Memory B cell (primary cell): ENCODE data around the gene SH2D3A.
"Not testable (repeated sequence)": the region's sequence is repeated elsewhere in the genome, so short reads cannot be mapped to it uniquely, and the experiment has no call there.

ENCODE experiments used
- ATAC-seq: fragments of 150-1000 bp; cut with Tn5 transposase; 2 replicates; pipeline ENCODE4 v1.10.0; 2021; ENCODE audit warnings: low read depth, mild to moderate bottlenecking, moderate library complexity
- DNase-seq, 2 donors: peaks; one replicate each; pipeline ENCODE4 v3.0.0; 2022; ENCODE audit warnings: low spot score in 2 of 2
- H3K27ac Mint-ChIP-seq: one replicate; pipeline ENCODE4 v1.8.0; 2022; ENCODE audit warnings: mild to moderate bottlenecking, moderate library complexity, mixed read lengths
- H3K27me3 Mint-ChIP-seq: one replicate; pipeline ENCODE4 v1.8.0; 2022; ENCODE audit warnings: mixed read lengths
- H3K36me3 Mint-ChIP-seq: one replicate; pipeline ENCODE4 v1.8.0; 2022; ENCODE audit warnings: mild to moderate bottlenecking, mixed read lengths
- H3K4me1 Mint-ChIP-seq: one replicate; pipeline ENCODE4 v1.8.0; 2022; ENCODE audit warnings: mixed read lengths
- H3K4me3 Mint-ChIP-seq: one replicate; pipeline ENCODE4 v1.8.0; 2022; ENCODE audit warnings: mild to moderate bottlenecking, moderate library complexity, mixed read lengths
- H3K9me3 Mint-ChIP-seq: one replicate; pipeline ENCODE4 v1.8.0; 2022; ENCODE audit warnings: mixed read lengths

Gene SH2D3A

DNA sequence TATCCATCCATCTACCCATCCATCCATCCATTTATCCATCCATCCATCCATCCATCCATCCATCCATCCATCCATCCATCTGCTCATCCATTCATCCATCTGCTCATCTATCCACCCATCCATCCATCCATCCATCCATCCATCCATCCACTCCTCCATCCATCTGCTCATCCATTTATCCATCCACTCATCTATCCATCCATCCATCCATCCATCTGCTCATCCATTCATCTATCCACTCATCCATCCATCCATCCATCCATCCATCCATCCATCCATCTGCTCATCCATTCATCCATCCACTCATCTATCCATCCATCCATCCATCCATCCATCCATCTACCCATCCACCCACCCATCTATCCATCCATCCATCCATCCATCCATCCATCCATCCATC lies 8.8 kb upstream of the SH2D3A start:
- H3K36me3 Mint-ChIP-seq: peaks cover 30% of the 10 kb centered on the region
- H3K4me3 Mint-ChIP-seq: peak overlapping the region; percentile 45
- not testable (repeated sequence) for DNase-seq, H3K27me3 Mint-ChIP-seq, ATAC-seq
- peak overlapping the region; percentile 57 for H3K27ac Mint-ChIP-seq
- peaks cover 47% of the 10 kb centered on the region for H3K4me1 Mint-ChIP-seq
- peaks cover 13% of the 10 kb centered on the region for H3K9me3 Mint-ChIP-seq

DNA sequence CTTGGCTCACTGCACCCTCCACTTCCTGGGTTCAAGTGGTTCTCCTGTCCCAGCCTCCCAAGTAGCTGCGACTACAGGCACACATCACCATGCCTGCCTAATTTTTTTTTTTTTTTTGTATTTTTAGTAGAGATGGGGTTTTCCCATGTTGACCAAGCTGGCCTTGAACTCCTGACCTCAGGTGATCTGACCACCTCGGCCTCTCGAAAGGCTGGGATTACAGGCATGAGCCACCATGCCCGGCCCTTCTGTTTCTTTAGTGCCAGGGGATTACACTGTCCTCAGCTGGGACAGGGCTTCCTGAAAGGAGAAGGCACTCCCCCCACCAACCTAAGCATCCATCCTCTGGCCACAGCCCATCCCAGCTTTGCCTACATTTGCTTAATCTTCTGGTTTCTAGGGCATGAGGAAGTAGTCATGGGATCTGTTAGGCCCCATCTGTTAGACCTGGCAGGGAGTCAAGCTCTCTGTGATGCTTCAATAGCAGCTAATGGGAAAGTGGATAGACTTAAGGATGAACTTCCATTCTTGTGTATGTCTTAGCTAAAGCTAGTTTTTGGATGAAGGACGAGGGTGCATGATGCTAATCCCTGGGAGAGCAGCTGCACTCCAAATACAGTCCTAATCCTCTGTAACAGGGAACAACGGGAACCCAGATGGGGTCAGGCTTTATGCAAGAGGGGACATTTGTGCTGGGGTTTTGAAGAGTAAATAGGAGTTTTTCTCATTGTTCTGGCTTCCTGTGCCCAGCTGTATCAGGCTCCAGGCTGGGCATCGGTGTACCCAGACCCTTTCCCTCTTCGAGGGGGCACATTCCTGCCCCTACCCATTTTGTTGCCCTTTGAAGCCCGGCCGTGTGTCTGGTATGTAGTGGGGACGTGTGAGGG lies 7.8 kb upstream of the SH2D3A start:
- peak overlapping the region; percentile 62 for H3K27ac Mint-ChIP-seq
- no peaks in the 10 kb centered on the region for H3K27me3 Mint-ChIP-seq
- ATAC-seq (no peak), DNase-seq (no peak)
- peaks cover 30% of the 10 kb centered on the region for H3K36me3 Mint-ChIP-seq
- H3K4me1 Mint-ChIP-seq: peaks cover 49% of the 10 kb centered on the region
- peaks cover 13% of the 10 kb centered on the region for H3K9me3 Mint-ChIP-seq
- peak overlapping the region; percentile 80 for H3K4me3 Mint-ChIP-seq

DNA sequence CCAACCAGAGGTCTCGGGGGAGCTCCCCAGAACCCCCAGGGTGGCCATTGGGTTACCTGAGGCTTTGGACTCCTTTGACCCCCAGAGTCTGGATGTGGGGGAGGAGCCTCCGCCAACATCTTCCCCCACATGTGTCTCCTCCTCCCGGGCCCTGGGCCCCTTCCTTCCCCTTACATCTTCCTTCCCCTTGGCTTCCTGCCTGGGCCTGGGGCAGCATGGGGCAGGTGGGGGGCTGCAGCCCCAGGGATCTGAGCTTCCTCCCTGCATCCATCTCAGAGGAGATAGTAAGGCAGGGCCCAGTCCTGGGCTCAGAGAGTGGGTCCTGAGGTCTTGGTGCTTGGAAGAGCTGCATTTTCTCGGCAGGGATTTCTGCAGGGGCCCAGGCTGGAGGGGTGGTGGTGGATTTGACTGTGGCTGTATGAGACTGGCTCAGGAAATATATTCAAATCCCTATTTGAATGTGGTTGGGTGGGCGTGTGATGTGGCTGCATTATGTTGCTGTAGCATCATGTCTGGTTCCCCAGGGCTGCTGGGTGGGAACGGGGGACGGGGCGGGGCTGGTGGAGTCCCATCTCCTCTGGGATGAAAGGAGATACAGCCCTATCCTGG lies 6.2 kb upstream of the SH2D3A start:
- DNase-seq: peak; percentile 55 to 58
- peaks cover 30% of the 10 kb centered on the region for H3K36me3 Mint-ChIP-seq

DNA sequence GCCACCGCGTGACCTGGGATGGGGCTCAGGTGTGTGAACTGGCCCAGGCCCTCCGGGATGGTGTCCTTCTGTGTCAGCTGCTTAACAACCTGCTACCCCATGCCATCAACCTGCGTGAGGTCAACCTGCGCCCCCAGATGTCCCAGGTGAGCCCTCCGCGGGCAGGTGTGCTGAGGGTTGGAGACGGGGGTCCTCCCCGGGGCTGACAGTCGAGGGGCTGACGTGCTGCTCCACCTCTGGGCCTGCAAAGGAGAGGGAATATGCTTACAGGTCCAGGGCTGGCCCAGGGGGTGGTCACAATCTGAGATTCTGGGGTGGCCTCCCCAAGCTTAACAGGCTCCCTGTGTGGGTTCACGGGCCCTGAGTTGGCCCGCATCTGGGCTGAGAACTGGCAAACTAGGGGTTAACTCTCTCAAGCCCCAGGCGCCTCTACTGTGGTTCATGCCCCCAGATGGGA lies 5.7 kb upstream of the SH2D3A start:
- H3K4me3 Mint-ChIP-seq: peak overlapping the region; percentile 89
- peak overlapping the region; percentile 92 for H3K27ac Mint-ChIP-seq
- H3K27me3 Mint-ChIP-seq: no peaks in the 10 kb centered on the region
- H3K4me1 Mint-ChIP-seq: peaks cover 49% of the 10 kb centered on the region
- ATAC-seq: no peak
- DNase-seq: no peak
- peaks cover 28% of the 10 kb centered on the region for H3K36me3 Mint-ChIP-seq
- H3K9me3 Mint-ChIP-seq: peaks cover 13% of the 10 kb centered on the region

More for the DNA sequence above, 6.2 kb upstream of the SH2D3A start:
- peaks cover 48% of the 10 kb centered on the region for H3K4me1 Mint-ChIP-seq
- no peaks in the 10 kb centered on the region for H3K27me3 Mint-ChIP-seq
- peak overlapping the region; percentile 92 for H3K27ac Mint-ChIP-seq
- H3K9me3 Mint-ChIP-seq: peaks cover 13% of the 10 kb centered on the region
- peak overlapping the region; percentile 89 for H3K4me3 Mint-ChIP-seq
- ATAC-seq: peak; percentile 63

DNA sequence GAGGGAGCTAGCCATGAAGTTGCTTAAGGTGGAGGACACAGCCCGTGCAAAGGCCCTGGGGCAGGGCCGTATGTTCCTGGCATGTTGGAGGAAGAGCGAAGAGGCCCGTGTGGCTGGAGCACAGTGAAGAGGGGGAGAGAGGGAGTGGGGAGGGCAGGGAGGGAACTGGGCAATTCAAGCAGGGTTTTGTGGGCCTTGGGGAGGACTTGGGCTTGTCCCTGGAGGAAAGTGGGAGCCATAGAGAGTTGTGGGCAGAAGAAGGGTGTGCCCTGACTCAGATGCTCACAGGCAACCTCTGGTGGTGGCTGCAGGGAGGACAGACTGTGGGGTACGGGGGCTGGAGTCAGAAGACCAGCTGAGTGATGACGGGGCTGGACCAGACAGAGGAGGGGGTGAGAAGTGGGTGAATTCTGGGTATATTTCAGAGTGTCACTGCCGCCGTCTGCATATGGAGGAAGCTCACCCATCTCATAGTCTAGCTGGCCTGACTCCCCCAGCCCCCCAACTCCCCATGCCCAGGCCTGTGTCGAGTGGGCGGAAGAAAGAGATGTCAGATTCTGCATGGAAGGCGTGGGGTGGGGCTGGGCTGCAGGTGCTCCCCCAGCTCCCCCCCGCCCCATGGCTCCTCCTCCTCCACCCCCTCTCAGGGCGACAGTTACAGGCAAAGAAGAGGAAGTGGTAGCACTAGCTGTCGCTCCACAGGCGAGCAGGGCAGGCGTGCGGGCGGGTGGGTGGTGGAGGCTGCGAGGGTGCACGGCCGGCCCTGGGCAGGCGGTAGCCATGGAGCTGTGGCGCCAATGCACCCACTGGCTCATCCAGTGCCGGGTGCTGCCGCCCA lies 5.0 kb upstream of the SH2D3A start, which contains the start of gene VAV1:
Gene VAV1, plus strand, starts transcription at position 681 of the 838 bp plus-strand sequence. Its CDS starts 100 bp downstream, at position 781.
- Mint-ChIP-seq H3K4me1 (peaks cover 48% of the 10 kb centered on the region), H3K36me3 (peaks cover 23% of the 10 kb centered on the region)

DNA sequence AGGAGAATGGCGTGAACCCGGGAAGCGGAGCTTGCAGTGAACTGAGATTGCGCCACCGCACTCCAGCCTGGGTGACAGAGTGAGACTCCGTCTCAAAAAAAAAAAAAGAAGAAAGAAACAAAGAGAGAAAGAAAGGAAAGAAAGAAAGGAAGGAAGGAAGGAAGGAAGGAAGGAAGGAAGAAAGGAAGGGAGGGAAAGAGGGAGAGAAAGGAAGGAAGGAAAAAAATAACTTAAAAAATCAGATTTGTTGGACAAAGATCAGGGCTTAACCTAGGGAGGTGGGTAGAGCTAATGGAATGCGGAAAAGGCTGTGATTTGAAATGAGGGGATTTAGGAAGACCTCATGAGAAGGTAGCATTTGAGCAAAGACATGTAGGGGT lies 4.4 kb upstream of the SH2D3A start:
- peaks cover 10% of the 10 kb centered on the region for H3K9me3 Mint-ChIP-seq
- not testable (repeated sequence) for DNase-seq

More for the DNA sequence above, 5.0 kb upstream of the SH2D3A start, which contains the start of gene VAV1:
- Mint-ChIP-seq H3K27me3 (no peaks in the 10 kb centered on the region), H3K27ac (peak within 1 kb of the TSS; percentile 92), H3K4me3 (peak within 1 kb of the TSS; percentile 89), H3K9me3 (peaks cover 13% of the 10 kb centered on the region)
- ATAC-seq: peak; percentile 55
- DNase-seq: peak; percentile 65 to 76

DNA sequence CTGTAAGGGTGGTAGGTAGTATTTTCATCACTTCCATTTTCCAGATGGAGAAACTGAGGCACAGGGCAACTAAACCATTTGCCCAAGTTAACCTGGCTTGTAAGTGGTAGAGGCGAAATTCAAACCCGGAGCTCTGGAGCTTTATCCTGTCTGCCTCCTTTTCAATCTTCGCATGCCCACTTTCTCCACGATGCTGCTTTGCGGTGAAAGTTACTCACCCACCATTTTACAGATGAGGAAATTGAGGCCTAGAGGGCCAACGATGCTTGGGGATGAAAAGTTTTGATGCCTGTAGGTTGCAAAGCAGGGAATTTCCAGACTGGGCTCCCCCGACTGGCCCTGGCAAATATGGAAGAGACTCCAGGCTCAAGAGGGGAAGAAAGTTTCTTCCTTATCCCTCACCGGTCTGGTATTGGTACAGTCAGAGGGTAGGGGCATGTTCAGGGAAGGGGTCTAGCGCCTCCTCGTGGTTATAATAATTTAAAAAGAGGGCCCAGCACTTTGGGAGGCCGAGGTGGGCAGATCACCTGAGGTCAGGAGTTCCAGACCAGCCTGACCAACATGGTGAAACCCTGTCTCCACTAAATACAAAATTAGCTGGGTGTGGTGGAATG lies 1.9 kb upstream of the SH2D3A start:
- no peak for DNase-seq
- no peak for ATAC-seq
- H3K27ac Mint-ChIP-seq: peak overlapping the region; percentile 42
- H3K4me3 Mint-ChIP-seq: no peak overlapping the region
- peaks cover 3% of the 10 kb centered on the region for H3K36me3 Mint-ChIP-seq
- peaks cover 38% of the 10 kb centered on the region for H3K4me1 Mint-ChIP-seq
- H3K9me3 Mint-ChIP-seq: peaks cover 3% of the 10 kb centered on the region
- no peaks in the 10 kb centered on the region for H3K27me3 Mint-ChIP-seq

More for the DNA sequence above, 4.4 kb upstream of the SH2D3A start:
- peak overlapping the region; percentile 89 for H3K4me3 Mint-ChIP-seq
- not testable (repeated sequence) for H3K27me3 Mint-ChIP-seq, ATAC-seq
- H3K4me1 Mint-ChIP-seq: peaks cover 46% of the 10 kb centered on the region
- peaks cover 19% of the 10 kb centered on the region for H3K36me3 Mint-ChIP-seq
- H3K27ac Mint-ChIP-seq: peak overlapping the region; percentile 92

DNA sequence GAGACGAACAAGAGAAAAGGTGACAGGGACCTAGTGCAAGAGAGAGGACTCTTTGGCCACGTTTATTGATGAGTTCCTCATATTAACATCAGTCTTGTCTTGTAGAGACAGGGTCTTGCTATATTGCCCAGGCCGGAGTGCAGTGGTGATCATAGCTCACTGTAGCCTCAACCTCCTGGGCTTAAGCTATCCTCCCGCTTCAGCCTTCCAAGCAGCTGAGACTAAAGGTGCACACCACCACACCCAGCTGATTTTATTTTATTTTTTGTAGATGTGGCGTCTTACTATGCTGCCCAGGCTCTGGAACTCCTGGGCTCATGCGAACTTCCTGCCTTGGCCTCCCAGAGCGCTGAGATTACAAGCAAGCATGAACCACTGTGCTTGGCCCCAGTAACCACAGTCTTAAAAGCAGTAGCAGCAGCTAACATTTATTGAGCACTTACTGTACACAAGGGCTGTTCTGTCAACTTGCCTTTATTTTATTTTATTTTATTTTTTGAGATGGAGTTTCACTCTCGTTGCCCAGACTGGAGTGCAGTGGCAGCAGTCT lies 1.1 kb upstream of the SH2D3A start:
- H3K27me3 Mint-ChIP-seq: no peaks in the 10 kb centered on the region
- H3K4me3 Mint-ChIP-seq: peak overlapping the region; percentile 84
- ATAC-seq (no peak), DNase-seq (no peak)
- H3K36me3 Mint-ChIP-seq: no peaks in the 10 kb centered on the region
- peaks cover 3% of the 10 kb centered on the region for H3K9me3 Mint-ChIP-seq
- H3K27ac Mint-ChIP-seq: peak overlapping the region; percentile 90
- H3K4me1 Mint-ChIP-seq: peaks cover 32% of the 10 kb centered on the region

DNA sequence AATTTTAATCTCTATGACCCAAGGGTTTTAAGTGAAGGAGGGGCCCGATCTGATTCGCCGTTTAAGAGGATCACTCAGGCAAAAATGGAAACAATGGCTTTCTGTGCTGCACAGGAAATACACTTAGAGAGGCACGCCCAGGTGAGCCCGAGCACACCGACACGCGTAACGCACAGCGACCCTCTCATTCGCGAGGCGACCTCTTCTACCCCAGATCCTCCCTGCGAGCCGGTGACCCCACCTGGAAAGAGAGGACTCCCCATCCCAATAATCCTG lies 216 bp downstream of the SH2D3A start:
- no peaks in the 10 kb centered on the region for H3K36me3 Mint-ChIP-seq
- DNase-seq (no peak), ATAC-seq (peak; percentile 34)
- H3K4me1 Mint-ChIP-seq: peaks cover 30% of the 10 kb centered on the region
- H3K27ac Mint-ChIP-seq: peak overlapping the region; percentile 90
- H3K27me3 Mint-ChIP-seq: no peaks in the 10 kb centered on the region
- H3K9me3 Mint-ChIP-seq: peaks cover 3% of the 10 kb centered on the region
- peak overlapping the region; percentile 84 for H3K4me3 Mint-ChIP-seq

DNA sequence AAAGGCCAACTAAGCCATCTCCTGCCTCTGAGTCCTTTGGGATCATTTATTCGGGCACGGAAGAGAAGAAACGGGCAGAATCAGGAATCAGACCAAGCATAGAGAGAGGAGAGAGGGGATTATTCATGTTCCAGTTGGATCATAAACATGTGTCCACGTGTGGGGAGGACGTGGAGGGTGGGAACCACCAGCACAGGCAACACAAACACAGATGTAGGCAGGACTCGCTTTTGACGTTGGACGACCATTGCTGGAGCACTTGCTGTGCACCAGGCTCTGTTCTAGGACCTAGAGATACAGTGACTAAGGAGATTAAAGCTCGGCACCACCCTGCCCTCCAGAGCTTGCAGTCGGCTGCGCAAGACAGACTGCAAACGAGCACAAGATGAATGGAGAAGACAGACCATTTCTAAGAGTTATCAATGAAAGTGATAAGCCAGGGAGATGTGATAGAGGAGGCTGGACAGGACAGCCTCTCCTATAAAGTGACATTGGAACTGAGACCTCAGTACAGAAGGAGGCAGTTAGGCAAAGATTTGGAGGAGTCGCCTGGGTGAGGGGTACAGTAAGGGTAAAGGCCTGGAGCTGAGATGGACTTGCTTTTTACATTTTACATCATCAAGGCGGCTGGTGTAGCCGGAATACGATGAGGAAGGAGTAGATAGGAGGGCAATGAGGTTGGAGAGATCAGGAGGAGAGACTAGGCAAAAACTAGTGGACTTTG lies 716 bp downstream of the SH2D3A start:
- peak overlapping the region; percentile 84 for H3K4me3 Mint-ChIP-seq
- ATAC-seq (no peak), DNase-seq (no peak)
- H3K36me3 Mint-ChIP-seq: no peaks in the 10 kb centered on the region
- no peaks in the 10 kb centered on the region for H3K27me3 Mint-ChIP-seq
- H3K4me1 Mint-ChIP-seq: peaks cover 25% of the 10 kb centered on the region
- peaks cover under 1% of the 10 kb centered on the region for H3K9me3 Mint-ChIP-seq
- peak overlapping the region; percentile 90 for H3K27ac Mint-ChIP-seq

DNA sequence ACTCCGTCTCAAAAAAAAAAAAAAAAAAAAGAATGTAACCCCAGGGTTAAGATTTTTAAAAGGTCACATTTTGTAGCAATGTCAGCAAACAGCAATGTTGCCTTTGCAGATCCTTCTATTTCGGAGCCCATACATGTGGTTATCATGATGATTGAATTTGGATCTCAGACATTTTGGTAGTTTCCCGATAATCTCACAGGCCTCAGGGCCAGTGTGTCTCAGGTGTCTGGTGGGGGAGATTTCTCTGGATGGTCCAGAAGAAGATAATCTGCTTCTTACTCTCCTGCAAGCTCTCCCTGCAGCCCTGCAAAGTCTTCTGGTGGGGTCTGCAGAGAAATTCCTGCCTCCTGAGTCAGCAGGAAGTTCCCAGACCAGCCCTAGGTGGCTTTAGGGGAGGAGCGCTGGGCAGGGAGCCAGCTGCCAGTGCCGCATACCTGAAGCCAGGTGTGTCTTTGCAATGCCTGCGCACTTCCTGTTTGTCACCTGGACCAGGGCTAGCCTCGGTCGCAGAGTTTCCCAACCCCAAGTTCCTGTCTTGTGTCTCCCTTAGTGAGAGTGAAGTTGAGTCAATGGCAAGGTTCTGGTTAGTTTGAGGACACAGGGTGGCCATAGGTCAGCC lies 1.4 kb downstream of the SH2D3A start:
- H3K4me1 Mint-ChIP-seq: peaks cover 24% of the 10 kb centered on the region
- ATAC-seq (no peak), DNase-seq (no peak)
- no peaks in the 10 kb centered on the region for H3K9me3 Mint-ChIP-seq
- no peaks in the 10 kb centered on the region for H3K27me3 Mint-ChIP-seq
- H3K4me3 Mint-ChIP-seq: peak overlapping the region; percentile 84
- H3K36me3 Mint-ChIP-seq: no peaks in the 10 kb centered on the region
- H3K27ac Mint-ChIP-seq: peak overlapping the region; percentile 90

DNA sequence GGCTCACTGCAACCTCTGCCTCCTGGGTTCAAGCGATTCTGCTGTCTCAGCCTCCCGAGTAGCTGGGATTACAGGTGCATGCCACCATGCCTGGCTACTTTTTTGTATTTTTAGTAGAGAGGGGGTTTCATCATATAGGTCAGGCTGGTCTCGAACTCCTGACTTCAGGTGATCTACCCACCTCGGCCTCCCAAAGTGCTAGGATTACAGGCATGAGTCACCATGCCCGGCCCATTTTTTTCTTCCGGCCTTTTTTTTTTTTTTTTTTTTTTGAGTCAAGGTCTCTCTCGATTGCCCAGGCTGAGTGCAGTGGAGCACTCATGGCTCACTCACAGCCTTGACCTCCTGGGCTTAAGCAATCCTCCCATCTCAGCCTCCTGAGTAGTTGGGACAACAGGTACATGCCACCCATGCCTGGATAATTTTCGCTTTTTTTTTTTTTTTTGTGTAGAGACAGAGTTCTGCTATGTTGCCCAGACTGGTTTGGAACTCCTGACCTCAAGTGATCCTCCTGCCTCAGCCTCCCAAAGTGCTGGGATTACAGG lies 4.9 kb downstream of the SH2D3A start:
- H3K4me1 Mint-ChIP-seq: peaks cover 20% of the 10 kb centered on the region
- H3K4me3 Mint-ChIP-seq, ATAC-seq, H3K9me3 Mint-ChIP-seq, H3K27me3 Mint-ChIP-seq, DNase-seq, H3K27ac Mint-ChIP-seq: not testable (repeated sequence)
- H3K36me3 Mint-ChIP-seq: peaks cover 11% of the 10 kb centered on the region
